ENCODE measurements around the gene ZIC1. TPM values are rescaled to one million over a fixed set of nuclear protein-coding genes. Genes with fewer than 3 reads are reported as not detected.

Gene ZIC1
- total RNA-seq, 1 experiment from 2014 or later: not detected

DNA sequence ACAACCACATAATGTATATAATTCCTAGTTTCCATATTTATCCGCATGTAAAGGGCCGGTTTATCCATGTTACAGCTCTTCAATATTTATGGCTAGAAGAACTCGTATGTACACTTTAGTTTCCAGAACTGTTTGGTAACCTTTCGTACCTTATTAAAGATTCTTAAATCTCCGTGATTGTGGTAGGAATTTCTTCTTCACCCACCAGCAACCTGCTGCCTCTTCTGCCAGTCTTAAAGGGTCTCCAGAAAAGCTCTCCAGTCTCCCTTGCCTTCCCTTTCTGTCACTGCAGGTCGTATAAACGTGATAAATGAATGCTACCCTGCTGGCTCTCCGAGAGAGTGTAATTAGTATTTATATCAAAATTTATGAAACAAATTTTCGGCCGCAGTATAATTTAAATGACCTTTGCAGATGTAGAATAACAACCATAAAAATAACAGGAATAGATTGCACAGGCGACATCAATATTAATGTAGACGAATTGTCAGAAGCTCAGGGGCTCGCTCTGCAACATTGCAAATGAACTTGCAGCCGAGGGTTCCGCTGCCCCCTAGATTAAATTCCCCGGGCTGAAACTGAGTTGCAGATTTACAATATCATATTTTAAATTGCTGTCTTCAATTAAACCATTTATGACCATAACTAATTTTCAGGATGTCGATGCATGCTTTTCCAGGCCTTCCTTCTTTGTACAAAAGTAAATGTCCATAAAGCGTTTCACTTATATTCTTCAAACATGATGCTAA lies 5.4 kb downstream of the ZIC1 start:
- Histone ChIP-seq H3K23me2 (ENCODE audit: insufficient read length, low read depth, low read length, poor library complexity, severe bottlenecking) (peaks cover 29% of the 10 kb centered on the region), H2BK15ac (ENCODE audit: low read depth, low read length) (no peak overlapping the region), H2AK5ac (ENCODE audit: insufficient read length, low read length) (no peak overlapping the region), H4K20me1 (ENCODE audit: control insufficient read depth, insufficient read depth, insufficient read length) (no peaks in the 10 kb centered on the region), H2AFZ (ENCODE audit: low read length) (no peak overlapping the region), H2BK20ac (ENCODE audit: low read depth, low read length, poor library complexity, severe bottlenecking) (no peak overlapping the region), H3K79me1 (ENCODE audit: insufficient read depth, low read depth, low read length, poor library complexity, severe bottlenecking) (no peaks in the 10 kb centered on the region), H3K9me3 (ENCODE audit: control insufficient read depth, low read depth, low read length) (no peaks in the 10 kb centered on the region), H2BK120ac (ENCODE audit: low read depth, low read length, poor library complexity, severe bottlenecking) (no peak overlapping the region), H3K4ac (ENCODE audit: low read depth, low read length) (no peak overlapping the region), H3K56ac (ENCODE audit: insufficient read length, low read depth, low read length) (no peak overlapping the region), H3K4me2 (ENCODE audit: insufficient read depth, insufficient read length, low read length) (no peak overlapping the region), H4K8ac (replicated peaks; ENCODE audit: insufficient read length, low read depth, low read length) (no peak overlapping the region), H3K14ac (ENCODE audit: insufficient read depth, low read length) (no peak overlapping the region), H2BK5ac (ENCODE audit: insufficient read length, low read length) (no peak overlapping the region), H3K79me2 (ENCODE audit: insufficient read depth, low read length) (no peaks in the 10 kb centered on the region), H3K18ac (ENCODE audit: insufficient read length, low read depth, low read length) (no peak overlapping the region), H3K23ac (ENCODE audit: insufficient read length, low read depth, low read length) (no peak overlapping the region), H4K91ac (ENCODE audit: insufficient read length, low read depth, low read length) (no peak overlapping the region), H3K9ac (ENCODE audit: extremely low read depth, insufficient read length, low read length) (no peak overlapping the region), H4K5ac (ENCODE audit: insufficient read length, low read depth, low read length) (no peak overlapping the region), H2BK12ac (ENCODE audit: insufficient read length, low read depth, low read length) (no peak overlapping the region), H3K27ac (ENCODE audit: insufficient read length, low read depth, low read length) (no peak overlapping the region), H3K27me3 (ENCODE audit: insufficient read depth, low read length) (peaks cover 81% of the 10 kb centered on the region), H3T11ph (ENCODE audit: low read length) (no peak overlapping the region), H3K4me1 (ENCODE audit: insufficient read depth, low read length) (0 out of 2 replicates have a peak, but pooled peaks cover 3% of the 10 kb centered on the region)
- Mint-ChIP-seq H3K4me1 (peaks cover 17 to 58% of the 10 kb centered on the region in 2 experiments), H3K9me3 (no peaks in the 10 kb centered on the region; a peak in 2 of 5 replicates), H3K27me3 (ENCODE audit: low read depth) (peaks cover 99% of the 10 kb centered on the region), H3K4me3 (peak overlapping the region in 1 of 2 experiments; percentile 10; a peak in 2 of 5 replicates), H3K36me3 (ENCODE audit: insufficient read depth in 1 of 3, low read depth in 3 of 3) (no peaks in the 10 kb centered on the region; a peak in 1 of 7 replicates), H3K27ac (no peak overlapping the region)
- no CpG with 5 or more reads among the region's 18 CpGs for WGBS (ENCODE audit: extremely low coverage, insufficient read length, low lambda C conversion rate)
- DNase-seq: no peak
- TF ChIP-seq, protein P1, sequence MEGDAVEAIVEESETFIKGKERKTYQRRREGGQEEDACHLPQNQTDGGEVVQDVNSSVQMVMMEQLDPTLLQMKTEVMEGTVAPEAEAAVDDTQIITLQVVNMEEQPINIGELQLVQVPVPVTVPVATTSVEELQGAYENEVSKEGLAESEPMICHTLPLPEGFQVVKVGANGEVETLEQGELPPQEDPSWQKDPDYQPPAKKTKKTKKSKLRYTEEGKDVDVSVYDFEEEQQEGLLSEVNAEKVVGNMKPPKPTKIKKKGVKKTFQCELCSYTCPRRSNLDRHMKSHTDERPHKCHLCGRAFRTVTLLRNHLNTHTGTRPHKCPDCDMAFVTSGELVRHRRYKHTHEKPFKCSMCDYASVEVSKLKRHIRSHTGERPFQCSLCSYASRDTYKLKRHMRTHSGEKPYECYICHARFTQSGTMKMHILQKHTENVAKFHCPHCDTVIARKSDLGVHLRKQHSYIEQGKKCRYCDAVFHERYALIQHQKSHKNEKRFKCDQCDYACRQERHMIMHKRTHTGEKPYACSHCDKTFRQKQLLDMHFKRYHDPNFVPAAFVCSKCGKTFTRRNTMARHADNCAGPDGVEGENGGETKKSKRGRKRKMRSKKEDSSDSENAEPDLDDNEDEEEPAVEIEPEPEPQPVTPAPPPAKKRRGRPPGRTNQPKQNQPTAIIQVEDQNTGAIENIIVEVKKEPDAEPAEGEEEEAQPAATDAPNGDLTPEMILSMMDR (conservative IDR thresholded peaks at IDR 0.05): no peak
